Measurements from ENCODE around the gene HABP4. TPM values are rescaled to one million over a fixed set of nuclear protein-coding genes. Genes with fewer than 3 reads are reported as not detected.

HABP4 gene
- total RNA-seq, 2 experiments from 2014 or later: 5.8 to 7.3 TPM

GRCh38 chr9:96509848-96510247 is 59.9 kb downstream of the HABP4 start:
- no peaks in the 10 kb centered on the region for H3K9me3 Mint-ChIP-seq (ENCODE audit: low read depth)
- H3K36me3 Mint-ChIP-seq (ENCODE audit: low read depth): no peaks in the 10 kb centered on the region
- no peaks in the 10 kb centered on the region for H3K27me3 Mint-ChIP-seq
- ChIA-PET CTCF (interaction anchor here (0.6 to 0.7 kb wide), 2 partner anchors 10 to 13 kb away, joined by 3 read pairs; no protein-coding TSS in a partner anchor), POLR2A (no interaction called here)
- no peak overlapping the region for H3K4me3 Mint-ChIP-seq
- H3K4me1 Mint-ChIP-seq: peaks cover 2% of the 10 kb centered on the region
- no peak overlapping the region for H3K27ac Mint-ChIP-seq
- intact Hi-C loops (cut with DNase I, micrococcal nuclease): no loop called here
- DNase-seq (no peak), ATAC-seq (no peak)

- Mint-ChIP-seq H3K9me3 (ENCODE audit: low read depth) (no peaks in the 10 kb centered on the region), H3K27ac (no peak overlapping the region), H3K4me3 (no peak overlapping the region), H3K27me3 (no peaks in the 10 kb centered on the region), H3K36me3 (ENCODE audit: low read depth) (no peaks in the 10 kb centered on the region), H3K4me1 (peaks cover 2% of the 10 kb centered on the region)
- DNase-seq (no peak), ATAC-seq (no peak)
- ChIA-PET CTCF (interaction anchor here (0.6 to 0.7 kb wide), 2 partner anchors 11 to 13 kb away, joined by 3 read pairs; no protein-coding TSS in a partner anchor), POLR2A (no interaction called here)
- intact Hi-C loops (cut with DNase I, micrococcal nuclease): no loop called here
Observed at GRCh38 chr9:96510258-96510657, 60.3 kb downstream of the HABP4 start.

GRCh38 chr9:96512240-96512639 is 62.3 kb downstream of the HABP4 start:
- H3K9me3 Mint-ChIP-seq (ENCODE audit: low read depth): no peaks in the 10 kb centered on the region
- H3K36me3 Mint-ChIP-seq (ENCODE audit: low read depth): no peaks in the 10 kb centered on the region
- no peak overlapping the region for H3K27ac Mint-ChIP-seq
- POLR2A ChIA-PET: no interaction called here
- CTCF ChIA-PET: no interaction called here
- DNase-seq (no peak), ATAC-seq (no peak)
- H3K4me1 Mint-ChIP-seq: peaks cover 2% of the 10 kb centered on the region
- H3K4me3 Mint-ChIP-seq: no peak overlapping the region
- intact Hi-C loops (cut with DNase I, micrococcal nuclease): no loop called here
- H3K27me3 Mint-ChIP-seq: no peaks in the 10 kb centered on the region

- Mint-ChIP-seq H3K4me3 (no peak overlapping the region), H3K27me3 (no peaks in the 10 kb centered on the region), H3K9me3 (ENCODE audit: low read depth) (no peaks in the 10 kb centered on the region), H3K27ac (no peak overlapping the region), H3K4me1 (peaks cover 2% of the 10 kb centered on the region), H3K36me3 (ENCODE audit: low read depth) (no peaks in the 10 kb centered on the region)
- ChIA-PET POLR2A (no interaction called here), CTCF (no interaction called here)
- DNase-seq (no peak), ATAC-seq (no peak)
- intact Hi-C loops (cut with DNase I, micrococcal nuclease): no loop called here
Observed at GRCh38 chr9:96513622-96514021, 63.7 kb downstream of the HABP4 start.

- intact Hi-C loops (cut with DNase I, micrococcal nuclease): no loop called here
- no peaks in the 10 kb centered on the region for H3K27me3 Mint-ChIP-seq
- peaks cover 2% of the 10 kb centered on the region for H3K4me1 Mint-ChIP-seq
- ChIA-PET CTCF (interaction anchor here (0.6 kb wide), 1 partner anchor 201 kb away, joined by 3 read pairs; no protein-coding TSS in a partner anchor), POLR2A (no interaction called here)
- no peaks in the 10 kb centered on the region for H3K9me3 Mint-ChIP-seq (ENCODE audit: low read depth)
- DNase-seq (no peak), ATAC-seq (no peak)
- no peak overlapping the region for H3K4me3 Mint-ChIP-seq
- H3K27ac Mint-ChIP-seq: no peak overlapping the region
- H3K36me3 Mint-ChIP-seq (ENCODE audit: low read depth): no peaks in the 10 kb centered on the region
Observed at GRCh38 chr9:96514108-96514799, 64.3 kb downstream of the HABP4 start.

- no peaks in the 10 kb centered on the region for H3K36me3 Mint-ChIP-seq (ENCODE audit: low read depth)
- ATAC-seq (no peak), DNase-seq (no peak)
- intact Hi-C loops (cut with DNase I, micrococcal nuclease): no loop called here
- H3K9me3 Mint-ChIP-seq (ENCODE audit: low read depth): no peaks in the 10 kb centered on the region
- ChIA-PET POLR2A (no interaction called here), CTCF (interaction anchor here (0.6 kb wide), 1 partner anchor 202 kb away, joined by 3 read pairs; no protein-coding TSS in a partner anchor)
- no peaks in the 10 kb centered on the region for H3K27me3 Mint-ChIP-seq
- H3K27ac Mint-ChIP-seq: no peak overlapping the region
- H3K4me3 Mint-ChIP-seq: no peak overlapping the region
- H3K4me1 Mint-ChIP-seq: peaks cover 2% of the 10 kb centered on the region
Observed at GRCh38 chr9:96514800-96515158, 64.8 kb downstream of the HABP4 start.

- no peak for ATAC-seq
- POLR2A ChIA-PET: no interaction called here
- H3K4me1 Mint-ChIP-seq: no peaks in the 10 kb centered on the region
- no peaks in the 10 kb centered on the region for H3K36me3 Mint-ChIP-seq (ENCODE audit: low read depth)
- no peaks in the 10 kb centered on the region for H3K27me3 Mint-ChIP-seq
- no peaks in the 10 kb centered on the region for H3K9me3 Mint-ChIP-seq (ENCODE audit: low read depth)
- CTCF ChIA-PET: interaction anchor here (1.8 kb wide), 1 partner anchor 10 kb away, joined by 4 read pairs; no protein-coding TSS in a partner anchor
- H3K4me3 Mint-ChIP-seq: no peak overlapping the region
- DNase-seq: no peak
- intact Hi-C loops (cut with DNase I, micrococcal nuclease): no loop called here
- no peak overlapping the region for H3K27ac Mint-ChIP-seq
Observed at GRCh38 chr9:96515621-96516470, 65.9 kb downstream of the HABP4 start.

GRCh38 chr9:96519095-96519494 is 69.1 kb downstream of the HABP4 start:
- Mint-ChIP-seq H3K36me3 (ENCODE audit: low read depth) (no peaks in the 10 kb centered on the region), H3K27ac (no peak overlapping the region), H3K27me3 (no peaks in the 10 kb centered on the region), H3K9me3 (ENCODE audit: low read depth) (no peaks in the 10 kb centered on the region), H3K4me1 (peaks cover 17% of the 10 kb centered on the region), H3K4me3 (no peak overlapping the region)
- DNase-seq (no peak), ATAC-seq (no peak)
- CTCF ChIA-PET: interaction anchor here (0.8 kb wide), 1 partner anchor 1536 kb away, joined by 3 read pairs; no protein-coding TSS in a partner anchor
- POLR2A ChIA-PET: no interaction called here
- intact Hi-C loops (cut with DNase I, micrococcal nuclease): no loop called here

- Mint-ChIP-seq H3K9me3 (ENCODE audit: low read depth) (no peaks in the 10 kb centered on the region), H3K27ac (no peak overlapping the region), H3K4me1 (peaks cover 17% of the 10 kb centered on the region), H3K4me3 (no peak overlapping the region), H3K27me3 (no peaks in the 10 kb centered on the region), H3K36me3 (ENCODE audit: low read depth) (no peaks in the 10 kb centered on the region)
- ChIA-PET CTCF (no interaction called here), POLR2A (no interaction called here)
- ATAC-seq: no peak
- intact Hi-C loops (cut with DNase I, micrococcal nuclease): no loop called here
- DNase-seq: no peak
Observed at GRCh38 chr9:96519787-96520186, 69.8 kb downstream of the HABP4 start.

- no peak for ATAC-seq
- POLR2A ChIA-PET: no interaction called here
- H3K4me3 Mint-ChIP-seq: no peak overlapping the region
- peaks cover 17% of the 10 kb centered on the region for H3K4me1 Mint-ChIP-seq
- no peaks in the 10 kb centered on the region for H3K27me3 Mint-ChIP-seq
- DNase-seq: no peak
- peaks cover 2% of the 10 kb centered on the region for H3K36me3 Mint-ChIP-seq (ENCODE audit: low read depth)
- H3K9me3 Mint-ChIP-seq (ENCODE audit: low read depth): no peaks in the 10 kb centered on the region
- CTCF ChIA-PET: interaction anchor here (0.9 kb wide), 2 partner anchors 13 to 73 kb away, joined by 3 read pairs; partner anchors contain the start of gene HABP4
- intact Hi-C loops (cut with DNase I, micrococcal nuclease): no loop called here
- no peak overlapping the region for H3K27ac Mint-ChIP-seq
Observed at GRCh38 chr9:96522366-96522765, 72.4 kb downstream of the HABP4 start.

- H3K27ac Mint-ChIP-seq: no peak overlapping the region
- peaks cover 17% of the 10 kb centered on the region for H3K4me1 Mint-ChIP-seq
- H3K4me3 Mint-ChIP-seq: no peak overlapping the region
- CTCF ChIA-PET: interaction anchor here (0.6 to 0.9 kb wide), 3 partner anchors 9 to 178 kb away, joined by 3 read pairs; no protein-coding TSS in a partner anchor
- no peaks in the 10 kb centered on the region for H3K9me3 Mint-ChIP-seq (ENCODE audit: low read depth)
- intact Hi-C loops (cut with DNase I, micrococcal nuclease): no loop called here
- no peak for ATAC-seq
- DNase-seq: no peak
- POLR2A ChIA-PET: no interaction called here
- H3K36me3 Mint-ChIP-seq (ENCODE audit: low read depth): peaks cover 2% of the 10 kb centered on the region
- H3K27me3 Mint-ChIP-seq: no peaks in the 10 kb centered on the region
Observed at GRCh38 chr9:96523374-96523773, 73.4 kb downstream of the HABP4 start.

GRCh38 chr9:96524045-96524444 is 74.1 kb downstream of the HABP4 start:
- no peak for DNase-seq
- H3K27ac Mint-ChIP-seq: no peak overlapping the region
- intact Hi-C loops (cut with DNase I, micrococcal nuclease): no loop called here
- H3K36me3 Mint-ChIP-seq (ENCODE audit: low read depth): peaks cover 2% of the 10 kb centered on the region
- no peaks in the 10 kb centered on the region for H3K9me3 Mint-ChIP-seq (ENCODE audit: low read depth)
- ChIA-PET POLR2A (no interaction called here), CTCF (interaction anchor here (0.7 to 0.8 kb wide), 2 partner anchors 9 to 299 kb away, joined by 3 read pairs; no protein-coding TSS in a partner anchor)
- no peak overlapping the region for H3K4me3 Mint-ChIP-seq
- H3K4me1 Mint-ChIP-seq: peaks cover 17% of the 10 kb centered on the region
- no peaks in the 10 kb centered on the region for H3K27me3 Mint-ChIP-seq
- no peak for ATAC-seq

Measured in activated CD4-positive, alpha-beta T cell treated with anti-CD3 and anti-CD28 coated beads for 36 hours (primary cell).